Panc1 (cell line): ENCODE measurements around the gene PAX4. TPM values are rescaled to one million over a fixed set of nuclear protein-coding genes. Genes with fewer than 3 reads are reported as not detected.

Experiments used
- ATAC-seq: fragments of 200-7000 bp; cut with Tn5 transposase; 2 replicates; pipeline ENCODE4 v1.9.1; 2020; ENCODE audit warnings: mild to moderate bottlenecking, moderate library complexity
- BruUV-seq: library from RNA; stranded (reverse); fragments of 400-500 nt; replicated peaks from 2 replicates; lab custom pipeline; 2021; lab: Mats Ljungman, UMichigan
- CTCF ChIA-PET: fragments of 300-600 bp; sonication (Branson Sonifier 250); formaldehyde crosslinking; loops from one replicate; lab custom pipeline; 2022; ENCODE audit warnings: antibody characterized with exemption; lab: Charles Lee
- POLR2A ChIA-PET: fragments of 300-600 bp; sonication (Branson Sonifier 250); formaldehyde crosslinking; loops from one replicate; lab custom pipeline; 2022; ENCODE audit warnings: antibody characterized with exemption; lab: Charles Lee
- DNase-seq: peaks from one replicate; pipeline ENCODE4 v3.0.0-alpha.2; 2010; ENCODE audit warnings: low read depth, low spot score
- H3K27ac ChIP-seq: 2 replicates; pipeline ENCODE4 v1.5.1; 2011; ENCODE audit warnings: mild to moderate bottlenecking, low read length, inconsistent platforms
- H3K27me3 ChIP-seq: fragments of 200-500 bp; sonication (Bioruptor generic); 2 replicates; pipeline ENCODE4 v1.6.0; 2014; ENCODE audit warnings: low read length, inconsistent platforms; ENCODE audit not compliant: control insufficient read depth, insufficient read depth
- H3K36me3 ChIP-seq: fragments of 200-500 bp; sonication (Bioruptor generic); 2 replicates; pipeline ENCODE4 v1.5.1; 2014; ENCODE audit warnings: inconsistent platforms, mild to moderate bottlenecking, low read length, moderate library complexity; ENCODE audit not compliant: control insufficient read depth, insufficient read depth
- H3K4me1 ChIP-seq: 2 replicates; pipeline ENCODE4 v1.5.1; 2011; ENCODE audit warnings: inconsistent platforms, mild to moderate bottlenecking, low read length, moderate library complexity; ENCODE audit not compliant: control insufficient read depth, insufficient read depth
- H3K4me3 ChIP-seq, 2 experiments: 2 replicates each; pipeline ENCODE4 v1.5.1; 2011 to 2012; ENCODE audit warnings: low read depth in 2 of 2, low read length in 2 of 2, mild to moderate bottlenecking in 2 of 2, inconsistent platforms in 1 of 2, moderate library complexity in 1 of 2
- H3K9me3 ChIP-seq: fragments of 200-500 bp; sonication (Bioruptor generic); 2 replicates; pipeline ENCODE4 v1.5.1; 2014; ENCODE audit warnings: low read depth, mild to moderate bottlenecking, inconsistent platforms, low read length, moderate library complexity; ENCODE audit not compliant: control insufficient read depth, insufficient read depth
- POLR2AphosphoS5 ChIP-seq: IDR thresholded peaks from 2 replicates; pipeline ENCODE4 v1.6.1; 2012; ENCODE audit warnings: mild to moderate bottlenecking, low read depth, low read length, moderate library complexity
- SIN3A ChIP-seq: IDR thresholded peaks from 2 replicates; pipeline ENCODE4 v1.6.1; 2012; ENCODE audit warnings: low read depth, mild to moderate bottlenecking, low read length, moderate library complexity, borderline replicate concordance; ENCODE audit not compliant: insufficient read depth
- TCF7L2 ChIP-seq: IDR thresholded peaks from 2 replicates; pipeline ENCODE4 v1.6.1; 2011; ENCODE audit warnings: mild to moderate bottlenecking, low read depth, low read length, inconsistent platforms
- in situ Hi-C: cut with HindIII; loops from 2 replicates; pipeline ENCODE4 v1.10.0; 2016; ENCODE audit warnings: low sequenced_read_pairs, low pct_unique_long_range_greater_than_20kb
- intact Hi-C: fragments of 100-400 bp; cut with micrococcal nuclease; formaldehyde crosslinking; loops from one replicate; pipeline ENCODE4 v1.10.0; 2022; ENCODE audit not compliant: unreplicated experiment
- total RNA-seq: library from RNA; stranded (reverse); gene quantifications from one replicate; pipeline ENCODE4 v1.2.1, GENCODE V29; 2021; ENCODE audit not compliant: unreplicated experiment
- TF ChIP-seq, protein P1 (sequence below): fragments of 450-650 bp; IDR thresholded peaks from 2 replicates; pipeline ENCODE4 v1.5.1; 2017; ENCODE audit warnings: mild to moderate bottlenecking
- TF ChIP-seq, protein P2 (sequence below), 2 experiments: IDR thresholded peaks; 2 replicates each; pipeline ENCODE4 v1.6.1; 2011 to 2012; ENCODE audit warnings: low read depth in 2 of 2, control low read depth in 1 of 2, low read length in 1 of 2, mild to moderate bottlenecking in 1 of 2, moderate library complexity in 1 of 2; ENCODE audit not compliant: insufficient read depth in 1 of 2

PAX4 gene
- total RNA-seq, 1 experiment from 2014 or later, result not detected

DNA sequence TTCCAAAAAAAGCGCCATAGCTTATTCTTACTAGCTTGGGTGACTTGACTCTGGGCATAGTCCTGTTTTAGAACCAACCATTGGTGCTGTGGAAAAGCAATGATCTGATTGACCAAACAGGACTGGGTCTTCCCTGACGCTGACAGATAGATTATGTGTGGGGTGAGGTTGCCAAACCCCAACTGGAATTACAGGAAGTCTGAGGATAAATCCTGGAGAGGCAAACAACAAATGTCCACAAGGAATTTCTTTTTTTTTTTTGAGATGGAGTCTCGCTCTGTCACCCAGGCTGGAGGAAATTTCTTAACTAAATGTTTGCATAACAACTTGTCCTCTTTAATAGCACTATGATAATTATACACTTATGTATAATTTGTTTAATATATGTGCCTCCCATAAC is 51.7 kb downstream of the PAX4 start:
- ChIA-PET POLR2A (no interaction called here), CTCF (no interaction called here)
- Histone ChIP-seq H3K4me3 (no peak overlapping the region), H3K4me1 (no peaks in the 10 kb centered on the region), H3K27me3 (no peaks in the 10 kb centered on the region), H3K27ac (no peak overlapping the region), H3K9me3 (no peaks in the 10 kb centered on the region), H3K36me3 (no peaks in the 10 kb centered on the region)
- intact Hi-C loops, result no loop called here
- BruUV-seq, result no TSS peak
- ATAC-seq, result no peak
- in situ Hi-C loops, result no loop called here
- no peak for TF ChIP-seq POLR2AphosphoS5
- no peak for TF ChIP-seq TCF7L2
- TF ChIP-seq, protein P1, sequence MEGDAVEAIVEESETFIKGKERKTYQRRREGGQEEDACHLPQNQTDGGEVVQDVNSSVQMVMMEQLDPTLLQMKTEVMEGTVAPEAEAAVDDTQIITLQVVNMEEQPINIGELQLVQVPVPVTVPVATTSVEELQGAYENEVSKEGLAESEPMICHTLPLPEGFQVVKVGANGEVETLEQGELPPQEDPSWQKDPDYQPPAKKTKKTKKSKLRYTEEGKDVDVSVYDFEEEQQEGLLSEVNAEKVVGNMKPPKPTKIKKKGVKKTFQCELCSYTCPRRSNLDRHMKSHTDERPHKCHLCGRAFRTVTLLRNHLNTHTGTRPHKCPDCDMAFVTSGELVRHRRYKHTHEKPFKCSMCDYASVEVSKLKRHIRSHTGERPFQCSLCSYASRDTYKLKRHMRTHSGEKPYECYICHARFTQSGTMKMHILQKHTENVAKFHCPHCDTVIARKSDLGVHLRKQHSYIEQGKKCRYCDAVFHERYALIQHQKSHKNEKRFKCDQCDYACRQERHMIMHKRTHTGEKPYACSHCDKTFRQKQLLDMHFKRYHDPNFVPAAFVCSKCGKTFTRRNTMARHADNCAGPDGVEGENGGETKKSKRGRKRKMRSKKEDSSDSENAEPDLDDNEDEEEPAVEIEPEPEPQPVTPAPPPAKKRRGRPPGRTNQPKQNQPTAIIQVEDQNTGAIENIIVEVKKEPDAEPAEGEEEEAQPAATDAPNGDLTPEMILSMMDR, result no peak
- TF ChIP-seq SIN3A, result no peak
- TF ChIP-seq, protein P2, sequence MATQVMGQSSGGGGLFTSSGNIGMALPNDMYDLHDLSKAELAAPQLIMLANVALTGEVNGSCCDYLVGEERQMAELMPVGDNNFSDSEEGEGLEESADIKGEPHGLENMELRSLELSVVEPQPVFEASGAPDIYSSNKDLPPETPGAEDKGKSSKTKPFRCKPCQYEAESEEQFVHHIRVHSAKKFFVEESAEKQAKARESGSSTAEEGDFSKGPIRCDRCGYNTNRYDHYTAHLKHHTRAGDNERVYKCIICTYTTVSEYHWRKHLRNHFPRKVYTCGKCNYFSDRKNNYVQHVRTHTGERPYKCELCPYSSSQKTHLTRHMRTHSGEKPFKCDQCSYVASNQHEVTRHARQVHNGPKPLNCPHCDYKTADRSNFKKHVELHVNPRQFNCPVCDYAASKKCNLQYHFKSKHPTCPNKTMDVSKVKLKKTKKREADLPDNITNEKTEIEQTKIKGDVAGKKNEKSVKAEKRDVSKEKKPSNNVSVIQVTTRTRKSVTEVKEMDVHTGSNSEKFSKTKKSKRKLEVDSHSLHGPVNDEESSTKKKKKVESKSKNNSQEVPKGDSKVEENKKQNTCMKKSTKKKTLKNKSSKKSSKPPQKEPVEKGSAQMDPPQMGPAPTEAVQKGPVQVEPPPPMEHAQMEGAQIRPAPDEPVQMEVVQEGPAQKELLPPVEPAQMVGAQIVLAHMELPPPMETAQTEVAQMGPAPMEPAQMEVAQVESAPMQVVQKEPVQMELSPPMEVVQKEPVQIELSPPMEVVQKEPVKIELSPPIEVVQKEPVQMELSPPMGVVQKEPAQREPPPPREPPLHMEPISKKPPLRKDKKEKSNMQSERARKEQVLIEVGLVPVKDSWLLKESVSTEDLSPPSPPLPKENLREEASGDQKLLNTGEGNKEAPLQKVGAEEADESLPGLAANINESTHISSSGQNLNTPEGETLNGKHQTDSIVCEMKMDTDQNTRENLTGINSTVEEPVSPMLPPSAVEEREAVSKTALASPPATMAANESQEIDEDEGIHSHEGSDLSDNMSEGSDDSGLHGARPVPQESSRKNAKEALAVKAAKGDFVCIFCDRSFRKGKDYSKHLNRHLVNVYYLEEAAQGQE (IDR thresholded peaks at IDR 0.05; ENCODE audit: insufficient read depth in 1 of 2, low read depth in 2 of 2, low read length in 1 of 2), result no peak
- no peak for DNase-seq

Other genes with a start within 250 kb of the PAX4 start
- 26.0 TPM for gene ZNF800, start 225.4 kb downstream of the PAX4 start, total RNA-seq
- gene GCC1, start 32.5 kb downstream of the PAX4 start, total RNA-seq, result 19.1 TPM
- gene ARF5, start 29.7 kb downstream of the PAX4 start, total RNA-seq, result 155 TPM
- gene FSCN3, start 24.4 kb downstream of the PAX4 start, total RNA-seq, result 1.1 TPM
- gene SND1, start 34.1 kb upstream of the PAX4 start, total RNA-seq, result 176 TPM